PC-3 (cell line): ENCODE results near the gene TRIM60. TPM values are rescaled to one million over a fixed set of nuclear protein-coding genes. Genes with fewer than 3 reads are reported as not detected.

Experiments
- ATAC-seq: fragments of 200-7000 bp; cut with Tn5 transposase; 2 replicates; pipeline ENCODE4 v1.9.1; 2020; ENCODE audit warnings: mild to moderate bottlenecking, moderate library complexity
- BruUV-seq: library from RNA; stranded (reverse); fragments of 400-500 nt; replicated peaks from 2 replicates; lab custom pipeline; 2021; lab: Mats Ljungman, UMichigan
- CTCF ChIA-PET: fragments of 300-600 bp; sonication (Branson Sonifier 250); formaldehyde crosslinking; loops from one replicate; lab custom pipeline; 2022; ENCODE audit warnings: antibody characterized with exemption; lab: Charles Lee
- POLR2A ChIA-PET: fragments of 300-600 bp; sonication (Branson Sonifier 250); formaldehyde crosslinking; loops from one replicate; lab custom pipeline; 2022; ENCODE audit warnings: antibody characterized with exemption; ENCODE audit not compliant: unreplicated experiment; lab: Charles Lee
- DNase-seq: peaks from one replicate; pipeline ENCODE4 v3.0.0-alpha.2; 2015
- H2AFZ ChIP-seq: fragments of 300-600 bp; sonication (generic); 2 replicates; pipeline ENCODE4 v1.6.0; 2016; ENCODE audit warnings: antibody characterized with exemption, low read length
- H3F3A ChIP-seq: fragments of 300-600 bp; sonication (generic); one replicate; pipeline ENCODE4 v1.6.0; 2017; ENCODE audit warnings: antibody characterized with exemption, low read length, control low read depth, mild to moderate bottlenecking; ENCODE audit not compliant: unreplicated experiment
- H3K27ac ChIP-seq: fragments of 300-600 bp; sonication (generic); 2 replicates; pipeline ENCODE4 v1.5.1; 2016; ENCODE audit warnings: mild to moderate bottlenecking, low read length
- H3K27me3 ChIP-seq: fragments of 300-600 bp; sonication (generic); 2 replicates; pipeline ENCODE4 v1.6.1; 2016; ENCODE audit warnings: low read length, mixed read lengths
- H3K36me3 ChIP-seq: fragments of 300-600 bp; sonication (generic); 2 replicates; pipeline ENCODE4 v1.6.1; 2016; ENCODE audit warnings: low read depth, mixed run types, low read length, mixed read lengths
- H3K4me1 ChIP-seq: fragments of 300-600 bp; sonication (generic); 2 replicates; pipeline ENCODE4 v1.5.1; 2016; ENCODE audit warnings: low read length; ENCODE audit not compliant: insufficient read depth
- H3K4me2 ChIP-seq: fragments of 300-600 bp; sonication (generic); 2 replicates; pipeline ENCODE4 v1.6.0; 2016; ENCODE audit warnings: low read length
- H3K4me3 ChIP-seq: fragments of 300-600 bp; sonication (generic); 2 replicates; pipeline ENCODE4 v1.5.1; 2016; ENCODE audit warnings: mild to moderate bottlenecking, low read length, mixed read lengths
- H3K79me2 ChIP-seq: fragments of 300-600 bp; sonication (generic); 2 replicates; pipeline ENCODE4 v1.6.1; 2017; ENCODE audit warnings: low read length, mixed read lengths
- H3K9ac ChIP-seq: fragments of 300-600 bp; sonication (generic); 2 replicates; pipeline ENCODE4 v1.6.0; 2016; ENCODE audit warnings: mild to moderate bottlenecking, low read length
- H3K9me2 ChIP-seq: fragments of 300-600 bp; sonication (generic); replicated peaks from 2 replicates; pipeline ENCODE4 v1.6.1; 2016; ENCODE audit warnings: mixed run types, low read length, mixed read lengths
- H3K9me3 ChIP-seq: fragments of 300-600 bp; sonication (generic); 2 replicates; pipeline ENCODE4 v1.6.1; 2016; ENCODE audit warnings: low read length, mixed read lengths
- H4K20me1 ChIP-seq: fragments of 300-600 bp; sonication (generic); 2 replicates; pipeline ENCODE4 v1.6.1; 2016; ENCODE audit warnings: low read length, mixed read lengths
- CTCF ChIP-seq: fragments of 300-600 bp; sonication (generic); conservative IDR thresholded peaks from 2 replicates; pipeline ENCODE4 v1.5.1; 2017; ENCODE audit warnings: antibody characterized with exemption, low read depth, mild to moderate bottlenecking, low read length
- EZH2 ChIP-seq: fragments of 300-600 bp; sonication (generic); IDR thresholded peaks from one replicate; pipeline ENCODE4 v1.6.1; 2017; ENCODE audit warnings: antibody characterized with exemption, mild to moderate bottlenecking, low read length; ENCODE audit not compliant: unreplicated experiment
- EZH2phosphoT487 ChIP-seq: fragments of 300-600 bp; sonication (generic); IDR thresholded peaks from 2 replicates; pipeline ENCODE4 v1.6.1; 2018; ENCODE audit warnings: mild to moderate bottlenecking, antibody characterized with exemption, low read length, borderline replicate concordance
- intact Hi-C: fragments of 100-400 bp; cut with micrococcal nuclease; formaldehyde crosslinking; loops from 2 replicates; pipeline ENCODE4 v1.9.0; 2023
- total RNA-seq: library from RNA; depleted of rRNA; stranded (reverse); fragments of >200 nt; gene quantifications from 2 replicates; pipeline ENCODE4 v1.2.3, GENCODE V29; 2014

TRIM60 gene
- total RNA-seq, 1 experiment from 2014 or later: not detected

- H3K27me3 ChIP-seq: no peaks in the 10 kb centered on the region
- no peaks in the 10 kb centered on the region for H3K9me3 ChIP-seq
- DNase-seq (no peak), ATAC-seq (no peak)
- TF ChIP-seq CTCF (no peak), EZH2phosphoT487 (no peak), EZH2 (no peak)
- H3K27ac ChIP-seq: no peak overlapping the region
- no peak overlapping the region for H3K4me2 ChIP-seq
- no peaks in the 10 kb centered on the region for H3F3A ChIP-seq
- POLR2A ChIA-PET: no interaction called here
- H3K4me1 ChIP-seq: no peaks in the 10 kb centered on the region
- no peaks in the 10 kb centered on the region for H4K20me1 ChIP-seq
- no TSS peak for BruUV-seq
- CTCF ChIA-PET: no interaction called here
- intact Hi-C loops: no loop called here
- no peak overlapping the region for H3K9ac ChIP-seq
- no peaks in the 10 kb centered on the region for H3K9me2 ChIP-seq
- H2AFZ ChIP-seq: no peak overlapping the region
- no peak overlapping the region for H3K4me3 ChIP-seq
- H3K36me3 ChIP-seq: no peaks in the 10 kb centered on the region
- H3K79me2 ChIP-seq: no peaks in the 10 kb centered on the region
These were observed 22.1 kb upstream of the TRIM60 start for GRCh38 chr4:165009493-165010227.

- H3K9ac ChIP-seq: no peak overlapping the region
- no peak overlapping the region for H3K27ac ChIP-seq
- ATAC-seq (no peak), DNase-seq (no peak)
- TF ChIP-seq CTCF (no peak), EZH2 (no peak), EZH2phosphoT487 (no peak)
- no peaks in the 10 kb centered on the region for H3K9me3 ChIP-seq
- H2AFZ ChIP-seq: no peak overlapping the region
- no peaks in the 10 kb centered on the region for H3K9me2 ChIP-seq
- no peaks in the 10 kb centered on the region for H3K36me3 ChIP-seq
- no peaks in the 10 kb centered on the region for H4K20me1 ChIP-seq
- CTCF ChIA-PET: interaction anchor here (0.6 kb wide), 1 partner anchor 8 kb away, joined by 7 read pairs; no protein-coding TSS in a partner anchor
- H3F3A ChIP-seq: no peaks in the 10 kb centered on the region
- no TSS peak for BruUV-seq
- H3K27me3 ChIP-seq: no peaks in the 10 kb centered on the region
- POLR2A ChIA-PET: no interaction called here
- no peak overlapping the region for H3K4me3 ChIP-seq
- H3K4me2 ChIP-seq: no peak overlapping the region
- no peaks in the 10 kb centered on the region for H3K79me2 ChIP-seq
- intact Hi-C loops: no loop called here
- H3K4me1 ChIP-seq: no peaks in the 10 kb centered on the region
These were observed 21.3 kb upstream of the TRIM60 start for GRCh38 chr4:165010487-165010886.

GRCh38 chr4:165010991-165011390 lies 20.8 kb upstream of the TRIM60 start:
- H3K27me3 ChIP-seq: no peaks in the 10 kb centered on the region
- no peak overlapping the region for H3K9ac ChIP-seq
- no peak overlapping the region for H3K4me2 ChIP-seq
- BruUV-seq: no TSS peak
- no peak overlapping the region for H2AFZ ChIP-seq
- no peak overlapping the region for H3K4me3 ChIP-seq
- ChIA-PET POLR2A (no interaction called here), CTCF (interaction anchor here (0.6 kb wide), 1 partner anchor 8 kb away, joined by 7 read pairs; no protein-coding TSS in a partner anchor)
- H3K9me2 ChIP-seq: no peaks in the 10 kb centered on the region
- no peaks in the 10 kb centered on the region for H3K79me2 ChIP-seq
- no peak overlapping the region for H3K27ac ChIP-seq
- ATAC-seq (no peak), DNase-seq (no peak)
- TF ChIP-seq EZH2phosphoT487 (no peak), CTCF (no peak), EZH2 (no peak)
- H3K4me1 ChIP-seq: no peaks in the 10 kb centered on the region
- no peaks in the 10 kb centered on the region for H3K36me3 ChIP-seq
- intact Hi-C loops: no loop called here
- H3F3A ChIP-seq: no peaks in the 10 kb centered on the region
- H4K20me1 ChIP-seq: no peaks in the 10 kb centered on the region
- no peaks in the 10 kb centered on the region for H3K9me3 ChIP-seq
